HG02885 (cell line): ENCODE data around the gene UBASH3B.

ENCODE experiments used
- ATAC-seq: cut with Tn5 transposase; IDR thresholded peaks from one replicate; pipeline ENCODE4 v1.9.1; 2021; ENCODE audit warnings: mild to moderate bottlenecking; ENCODE audit not compliant: unreplicated experiment, poor library complexity

Gene UBASH3B

DNA sequence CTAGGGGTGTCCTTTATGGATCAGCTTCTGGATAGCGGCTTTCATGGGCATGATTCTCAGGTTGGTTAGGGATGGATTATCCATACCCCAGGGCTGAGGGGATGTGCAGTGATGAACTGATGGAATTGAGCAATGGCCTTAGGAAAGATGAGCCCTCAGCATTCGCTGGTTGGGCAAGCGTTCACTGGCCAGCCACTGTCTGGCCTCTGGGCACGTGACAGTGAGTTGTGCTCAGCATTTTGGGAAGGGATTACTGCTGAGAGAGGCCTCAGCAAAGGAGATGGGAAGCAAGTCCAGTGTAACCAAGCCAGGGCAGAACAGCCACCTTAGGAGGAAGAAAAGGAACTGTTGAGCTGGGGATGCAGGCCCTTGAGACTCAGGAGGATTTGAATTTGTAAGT lies 17.4 kb downstream of the UBASH3B start:
- ATAC-seq: no peak

GRCh38 chr11:122673701-122674100 lies 18.2 kb downstream of the UBASH3B start:
- no peak for ATAC-seq

- no peak for ATAC-seq
Measured at GRCh38 chr11:122676638-122677037, 21.1 kb downstream of the UBASH3B start.

DNA sequence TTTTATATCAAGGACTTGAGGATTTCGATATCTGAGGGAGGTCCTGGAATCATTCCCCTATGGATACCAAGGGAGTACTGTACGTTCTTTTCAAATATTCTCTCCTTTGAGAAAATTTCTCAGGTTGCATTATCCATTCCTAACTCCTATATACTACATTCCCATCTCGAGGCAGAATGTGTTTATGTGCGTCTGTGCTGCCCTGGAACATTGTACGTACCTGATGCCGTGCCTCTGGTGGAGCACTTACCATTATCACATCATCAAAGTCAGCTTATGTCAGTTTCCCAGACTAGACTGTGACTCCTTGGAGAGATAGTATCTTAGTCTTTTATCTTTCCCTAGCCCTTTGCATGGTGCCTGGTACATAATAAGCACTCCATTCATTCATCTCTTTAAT lies 21.7 kb downstream of the UBASH3B start:
- no peak for ATAC-seq

DNA sequence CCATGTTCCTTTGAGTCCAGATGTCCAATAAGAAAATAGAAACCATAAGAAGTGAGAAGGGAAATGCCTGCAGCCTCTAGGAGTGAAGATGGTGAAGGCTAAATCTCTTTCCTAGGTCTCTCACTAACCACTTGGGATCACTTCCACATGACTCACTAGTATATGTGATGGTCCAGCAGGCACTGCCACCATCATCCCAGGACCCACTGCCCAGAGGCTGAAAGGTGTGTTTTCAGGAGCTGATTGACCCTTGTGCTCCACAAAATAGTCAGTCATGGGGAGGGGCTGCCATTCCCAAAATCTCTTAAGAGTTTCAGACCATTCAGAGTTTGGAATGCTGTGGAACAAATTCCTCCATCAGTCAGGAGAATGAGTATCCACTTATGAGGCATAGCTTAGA lies 22.9 kb downstream of the UBASH3B start:
- ATAC-seq: no peak

DNA sequence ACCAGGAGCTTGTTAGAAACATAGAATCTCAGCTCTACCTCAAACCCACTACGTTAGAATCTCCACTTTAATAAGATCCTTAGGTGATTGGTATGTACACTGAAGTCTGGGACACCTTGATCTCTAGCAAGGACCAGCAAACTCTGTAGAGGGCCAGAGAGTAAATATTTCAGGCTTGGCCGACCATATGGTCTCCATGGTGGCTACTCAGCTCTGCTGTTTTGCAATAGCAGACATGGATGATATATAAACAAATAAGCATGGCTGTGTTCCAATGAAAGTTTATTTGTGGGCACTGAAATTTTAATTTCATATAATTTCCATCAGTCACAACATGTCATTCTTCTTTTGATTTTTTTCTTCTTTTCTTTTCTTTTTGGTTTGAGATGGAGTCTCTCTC lies 23.9 kb downstream of the UBASH3B start:
- no peak for ATAC-seq

- ATAC-seq: no peak
Measured at GRCh38 chr11:122681070-122681469, 25.5 kb downstream of the UBASH3B start.

DNA sequence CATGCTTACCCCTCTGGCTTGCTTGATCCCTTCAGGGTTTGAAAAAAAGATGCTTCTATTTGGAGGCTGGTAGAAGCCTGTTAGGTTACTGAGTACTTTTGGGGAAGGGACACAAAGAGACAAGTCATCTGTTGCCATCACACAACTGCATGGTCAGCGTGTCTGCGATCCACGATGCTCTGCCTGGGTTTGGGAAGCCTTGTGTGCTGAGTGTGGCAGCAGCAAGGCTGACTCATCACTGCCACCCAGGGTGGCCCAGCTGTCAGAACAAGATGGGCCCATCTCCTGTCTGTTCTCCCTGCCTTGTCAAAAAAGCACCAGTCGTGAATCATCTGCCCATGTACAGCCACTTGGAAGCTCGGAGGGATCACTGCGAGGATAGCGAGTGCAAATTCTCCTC lies 26.2 kb downstream of the UBASH3B start:
- no peak for ATAC-seq

DNA sequence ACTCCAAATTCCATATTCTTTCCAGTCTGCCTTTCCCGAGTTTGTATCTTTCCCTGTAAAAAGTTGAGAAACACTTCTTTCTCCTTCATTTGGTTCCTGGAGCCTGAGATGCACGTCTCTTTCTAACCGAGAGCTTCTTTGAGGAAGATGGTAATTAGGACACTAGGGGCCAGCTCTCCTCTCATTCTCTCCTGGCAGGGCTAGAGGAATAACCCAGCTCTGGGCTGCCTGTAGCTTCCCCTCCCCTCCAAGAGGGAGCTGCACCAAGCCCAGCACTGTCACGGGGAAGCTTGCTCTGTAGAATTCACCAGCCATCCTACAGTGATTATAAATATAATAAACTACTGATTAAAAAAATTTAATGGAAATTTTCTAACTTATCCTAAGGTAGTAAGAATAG lies 26.9 kb downstream of the UBASH3B start:
- ATAC-seq: no peak

DNA sequence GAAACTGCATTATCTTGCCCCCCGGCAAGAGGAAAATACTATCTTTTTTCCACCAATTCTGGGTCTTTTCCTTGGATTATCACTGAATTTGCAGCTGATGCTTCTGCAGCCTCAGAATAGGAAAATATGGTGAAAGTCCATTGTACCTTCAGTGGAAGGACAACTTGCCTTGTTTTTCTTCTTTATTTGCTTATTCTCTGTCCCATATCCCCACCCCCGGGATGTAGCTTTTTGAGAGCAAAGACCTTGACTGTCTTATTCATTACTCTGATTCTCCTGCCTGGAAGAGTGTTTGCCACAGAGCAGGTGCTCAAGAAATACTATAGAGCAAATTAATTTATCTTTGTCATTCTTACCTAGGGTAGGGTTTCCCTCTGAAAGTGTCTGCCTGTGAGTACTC lies 29.5 kb downstream of the UBASH3B start:
- no peak for ATAC-seq

DNA sequence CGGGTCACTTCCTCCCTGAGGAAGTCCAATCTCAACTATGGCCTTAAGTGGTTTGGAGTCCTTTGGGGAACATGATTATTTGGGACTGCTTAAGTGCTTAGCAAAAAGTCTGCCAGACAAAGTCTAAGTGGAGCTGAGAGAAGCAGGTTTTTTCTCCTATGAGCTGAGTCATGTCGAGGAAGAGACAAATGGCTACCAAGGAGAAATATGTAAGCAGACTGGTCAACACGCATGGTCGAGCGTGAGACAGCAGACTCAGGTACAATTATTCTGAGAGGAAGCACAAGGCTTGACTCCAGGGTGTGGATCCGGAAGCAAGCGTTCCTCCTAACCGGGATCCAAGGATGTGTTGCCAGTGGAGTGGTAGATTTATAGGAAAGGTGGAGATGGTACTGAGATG lies 30.6 kb downstream of the UBASH3B start:
- no peak for ATAC-seq

DNA sequence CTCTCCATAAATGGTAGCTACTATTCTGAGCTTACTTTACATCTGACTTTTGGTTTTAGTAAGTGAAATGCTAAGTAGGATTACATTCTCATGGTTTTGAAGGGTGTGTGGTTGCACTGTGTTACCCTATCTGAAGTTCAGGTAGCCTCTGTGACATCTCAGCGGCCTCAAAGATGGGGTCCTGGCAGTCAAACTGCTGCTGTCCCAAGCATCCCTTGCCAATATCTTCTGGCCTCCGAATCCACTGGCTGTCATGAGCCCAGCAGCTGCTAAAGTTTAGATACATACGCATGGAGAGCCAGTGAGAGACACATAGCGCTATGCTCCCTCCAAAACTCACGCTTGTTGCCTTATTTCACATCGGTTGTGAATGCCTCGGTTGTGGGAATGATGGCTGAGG lies 34.9 kb downstream of the UBASH3B start:
- ATAC-seq: peak; percentile 69

DNA sequence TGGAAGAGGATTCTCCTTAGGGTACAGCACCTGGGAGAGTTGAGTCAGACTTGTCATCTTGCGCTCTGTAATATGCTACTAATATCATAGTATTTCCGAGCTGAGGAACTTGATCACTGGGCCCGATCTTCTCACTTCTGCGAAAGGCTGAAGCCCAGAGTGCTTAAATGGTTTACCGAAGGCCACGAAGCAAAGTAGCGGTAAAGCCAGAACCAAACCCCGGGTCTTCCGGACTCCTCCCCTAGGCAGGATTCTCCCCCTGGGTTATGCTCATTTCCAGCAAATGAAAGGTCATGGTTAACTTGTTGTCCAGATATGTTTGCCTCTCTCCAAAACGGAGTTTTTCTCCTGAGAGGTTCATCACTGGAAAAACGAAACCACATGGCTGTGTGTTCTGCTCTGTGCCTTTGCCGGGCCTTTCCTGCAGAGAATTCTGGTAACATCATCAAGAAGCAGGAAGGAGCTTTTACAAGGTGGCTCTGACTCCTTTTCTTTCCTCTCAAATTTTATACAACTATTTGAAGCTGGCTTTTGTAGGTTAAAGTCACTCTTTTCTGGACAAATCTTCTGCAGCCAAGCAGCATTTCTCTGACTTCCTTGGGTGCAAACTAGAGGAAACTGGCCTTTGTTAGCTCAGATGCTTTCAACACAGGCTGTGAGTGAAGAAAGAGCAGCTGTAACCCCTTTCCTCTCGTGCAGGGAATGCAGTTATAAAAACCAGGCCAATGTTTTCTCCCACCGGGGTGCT lies 35.5 kb downstream of the UBASH3B start:
- ATAC-seq: no peak

GRCh38 chr11:122691549-122692150 lies 36.1 kb downstream of the UBASH3B start:
- ATAC-seq: no peak

DNA sequence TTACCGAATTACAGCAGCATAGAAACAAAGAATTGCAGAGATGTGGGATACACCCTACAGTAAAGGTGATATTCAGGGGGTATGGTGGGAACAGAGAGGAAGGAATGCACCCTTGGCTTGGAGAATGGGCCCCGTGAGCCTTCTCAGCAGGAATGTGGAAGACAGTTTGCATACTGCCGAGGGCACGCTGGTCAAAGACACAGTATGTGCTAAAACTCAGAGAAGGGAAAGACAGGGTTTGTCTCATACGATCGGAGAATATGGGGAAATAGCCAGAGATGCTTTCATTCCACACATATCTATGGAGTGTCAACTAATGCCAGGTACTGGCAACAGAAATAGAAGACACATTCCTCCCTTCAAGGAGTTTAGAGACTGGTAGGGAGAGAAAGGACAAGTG lies 36.9 kb downstream of the UBASH3B start:
- no peak for ATAC-seq

DNA sequence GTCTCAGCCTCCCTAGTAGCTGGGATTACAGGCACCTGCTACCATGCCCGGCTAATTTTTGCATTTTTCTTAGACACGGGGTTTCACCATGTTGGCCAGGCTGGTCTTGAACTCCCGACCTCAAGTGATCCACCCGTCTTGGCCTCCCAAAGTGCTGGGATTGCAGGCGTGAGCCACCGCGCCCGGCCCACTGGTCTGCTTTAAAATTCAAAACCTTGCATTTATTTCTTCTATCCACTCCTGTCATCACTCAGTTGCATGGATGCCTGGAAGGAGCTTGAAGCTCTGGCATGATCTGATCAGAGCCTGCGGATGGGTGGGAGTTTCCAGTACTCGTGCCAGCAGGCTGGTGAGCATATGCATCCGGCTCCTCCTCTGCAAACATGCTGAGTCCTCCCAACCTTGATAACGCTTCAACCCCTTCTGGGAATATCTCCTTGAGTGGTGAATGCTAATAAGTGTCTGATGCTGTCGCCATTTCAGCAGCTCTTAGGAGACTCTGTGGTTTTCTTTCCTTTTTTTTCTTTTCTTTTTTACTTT lies 39.6 kb downstream of the UBASH3B start:
- no peak for ATAC-seq

GRCh38 chr11:122696662-122697061 lies 41.1 kb downstream of the UBASH3B start:
- peak; percentile 73 for ATAC-seq

- ATAC-seq: peak; percentile 88
Measured at GRCh38 chr11:122697636-122698167, 42.2 kb downstream of the UBASH3B start.

- no peak for ATAC-seq
Measured at GRCh38 chr11:122698392-122698791, 42.9 kb downstream of the UBASH3B start.

DNA sequence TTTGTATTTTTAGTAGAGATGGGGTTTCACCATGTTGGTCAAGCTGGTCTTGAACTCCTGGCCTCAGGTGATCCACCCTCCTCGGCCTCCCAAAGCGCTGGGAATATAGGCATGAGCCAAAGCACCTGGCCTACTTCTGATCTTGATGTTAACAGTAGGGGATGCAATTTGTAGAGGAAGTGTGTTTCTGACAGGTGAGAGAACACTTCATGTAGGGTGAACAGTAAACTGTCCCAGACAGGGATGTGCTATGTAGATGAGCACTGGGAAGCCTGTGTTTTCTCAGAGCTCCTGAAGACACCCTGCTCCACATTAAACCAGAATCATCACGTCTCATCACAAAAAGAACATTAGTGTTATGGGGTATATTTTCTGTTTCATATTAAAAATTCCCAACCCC lies 45.1 kb downstream of the UBASH3B start:
- no peak for ATAC-seq

- ATAC-seq: no peak
Measured at GRCh38 chr11:122701143-122701542, 45.6 kb downstream of the UBASH3B start.
